ACC112 (cell line): ENCODE data around the gene FOXN3.

Experiments used
- H2AFZ ChIP-seq: fragments of 200-600 bp; sonication (generic); one replicate; pipeline ENCODE4 v1.6.0; 2017; ENCODE audit warnings: antibody characterized with exemption, low read length; ENCODE audit not compliant: unreplicated experiment
- H3K27ac ChIP-seq: fragments of 200-600 bp; sonication (generic); 2 replicates; pipeline ENCODE4 v1.5.1; 2014; ENCODE audit warnings: low read depth, mild to moderate bottlenecking, antibody characterized with exemption, low read length, moderate library complexity
- H3K27me3 ChIP-seq: fragments of 200-600 bp; sonication (generic); 2 replicates; pipeline ENCODE4 v1.6.1; 2014; ENCODE audit warnings: mild to moderate bottlenecking, antibody characterized with exemption, low read length, moderate library complexity, mixed read lengths; ENCODE audit not compliant: insufficient read depth
- H3K36me3 ChIP-seq: fragments of 200-600 bp; sonication (generic); 2 replicates; pipeline ENCODE4 v1.6.1; 2016; ENCODE audit warnings: mild to moderate bottlenecking, antibody characterized with exemption, low read length, moderate library complexity, mixed read lengths; ENCODE audit not compliant: insufficient read depth
- H3K4me1 ChIP-seq: fragments of 200-600 bp; sonication (generic); one replicate; pipeline ENCODE4 v1.6.1; 2016; ENCODE audit warnings: low read length, mixed read lengths; ENCODE audit not compliant: insufficient read depth, unreplicated experiment, control insufficient read depth
- H3K4me3 ChIP-seq: fragments of 200-600 bp; sonication (generic); 2 replicates; pipeline ENCODE4 v1.5.1; 2014; ENCODE audit warnings: mild to moderate bottlenecking, low read depth, low read length
- H3K79me2 ChIP-seq: fragments of 200-600 bp; sonication (generic); one replicate; pipeline ENCODE4 v1.6.0; 2016; ENCODE audit warnings: low read length; ENCODE audit not compliant: control insufficient read depth, unreplicated experiment, insufficient read depth

The FOXN3 gene

GRCh38 chr14:89349171-89350008, 67.6 kb downstream of the FOXN3 start:
- H3K27ac ChIP-seq, result peak overlapping the region; percentile 5; the same call in 1 of the 2 replicates
- H2AFZ ChIP-seq, result no peak overlapping the region
- H3K79me2 ChIP-seq, result no peaks in the 10 kb centered on the region
- H3K4me3 ChIP-seq, result no peak overlapping the region
- peaks cover 15% of the 10 kb centered on the region for H3K36me3 ChIP-seq
- H3K27me3 ChIP-seq, result no peaks in the 10 kb centered on the region
- peaks cover 18% of the 10 kb centered on the region for H3K4me1 ChIP-seq

GRCh38 chr14:89348722-89349121, 68.3 kb downstream of the FOXN3 start:
- H3K4me3 ChIP-seq, result no peak overlapping the region
- H3K4me1 ChIP-seq, result peaks cover 18% of the 10 kb centered on the region
- H3K27ac ChIP-seq, result peak overlapping the region; percentile 5; the same call in 1 of the 2 replicates
- H3K27me3 ChIP-seq, result no peaks in the 10 kb centered on the region
- no peaks in the 10 kb centered on the region for H3K79me2 ChIP-seq
- no peak overlapping the region for H2AFZ ChIP-seq
- H3K36me3 ChIP-seq, result peaks cover 15% of the 10 kb centered on the region

GRCh38 chr14:89347885-89348284, 69.1 kb downstream of the FOXN3 start:
- no peak overlapping the region for H2AFZ ChIP-seq
- peaks cover 15% of the 10 kb centered on the region for H3K36me3 ChIP-seq
- H3K27ac ChIP-seq, result no peak overlapping the region
- no peaks in the 10 kb centered on the region for H3K79me2 ChIP-seq
- peaks cover 18% of the 10 kb centered on the region for H3K4me1 ChIP-seq
- no peak overlapping the region for H3K4me3 ChIP-seq
- no peaks in the 10 kb centered on the region for H3K27me3 ChIP-seq

- no peak overlapping the region for H3K27ac ChIP-seq
- no peak overlapping the region for H2AFZ ChIP-seq
- H3K4me1 ChIP-seq, result peaks cover 15% of the 10 kb centered on the region
- H3K36me3 ChIP-seq, result peaks cover 10% of the 10 kb centered on the region
- no peaks in the 10 kb centered on the region for H3K27me3 ChIP-seq
- H3K79me2 ChIP-seq, result peaks cover 3% of the 10 kb centered on the region
- H3K4me3 ChIP-seq, result no peak overlapping the region
Observed at GRCh38 chr14:89344920-89345254, 72.1 kb downstream of the FOXN3 start.

- peaks cover 4% of the 10 kb centered on the region; the same call in 1 of the 2 replicates for H3K36me3 ChIP-seq
- H3K27ac ChIP-seq, result no peak overlapping the region
- no peaks in the 10 kb centered on the region for H3K27me3 ChIP-seq
- no peak overlapping the region for H2AFZ ChIP-seq
- H3K79me2 ChIP-seq, result peaks cover 3% of the 10 kb centered on the region
- no peak overlapping the region for H3K4me3 ChIP-seq
- H3K4me1 ChIP-seq, result peaks cover 14% of the 10 kb centered on the region
Observed at GRCh38 chr14:89343356-89343755, 73.7 kb downstream of the FOXN3 start.

- Histone ChIP-seq H3K27me3 (no peaks in the 10 kb centered on the region), H2AFZ (no peak overlapping the region), H3K79me2 (peaks cover 3% of the 10 kb centered on the region), H3K4me1 (peaks cover 14% of the 10 kb centered on the region), H3K27ac (no peak overlapping the region), H3K4me3 (no peak overlapping the region), H3K36me3 (peaks cover 4% of the 10 kb centered on the region; the same call in 1 of the 2 replicates)
Observed at GRCh38 chr14:89342049-89342448, 75.0 kb downstream of the FOXN3 start.

- H3K27ac ChIP-seq, result peak overlapping the region; percentile 8; the same call in 1 of the 2 replicates
Observed at GRCh38 chr14:89340200-89341181, 76.5 kb downstream of the FOXN3 start.

GRCh38 chr14:89339579-89339978, 77.5 kb downstream of the FOXN3 start:
- Histone ChIP-seq H3K79me2 (peaks cover 3% of the 10 kb centered on the region), H2AFZ (no peak overlapping the region), H3K4me3 (no peak overlapping the region), H3K27ac (no peak overlapping the region), H3K27me3 (no peaks in the 10 kb centered on the region), H3K36me3 (no peaks in the 10 kb centered on the region), H3K4me1 (peaks cover 14% of the 10 kb centered on the region)

More at GRCh38 chr14:89340200-89341181, 76.5 kb downstream of the FOXN3 start:
- Histone ChIP-seq H3K4me1 (peaks cover 14% of the 10 kb centered on the region), H3K27me3 (no peaks in the 10 kb centered on the region), H3K4me3 (no peak overlapping the region), H3K79me2 (peaks cover 3% of the 10 kb centered on the region), H2AFZ (no peak overlapping the region), H3K36me3 (no peaks in the 10 kb centered on the region)

GRCh38 chr14:89339158-89339557, 77.9 kb downstream of the FOXN3 start:
- no peak overlapping the region for H2AFZ ChIP-seq
- H3K4me3 ChIP-seq, result no peak overlapping the region
- no peaks in the 10 kb centered on the region for H3K36me3 ChIP-seq
- peaks cover 3% of the 10 kb centered on the region for H3K79me2 ChIP-seq
- peaks cover 14% of the 10 kb centered on the region for H3K4me1 ChIP-seq
- H3K27me3 ChIP-seq, result no peaks in the 10 kb centered on the region
- H3K27ac ChIP-seq, result no peak overlapping the region

GRCh38 chr14:89336338-89336737, 80.7 kb downstream of the FOXN3 start:
- H3K27me3 ChIP-seq, result no peaks in the 10 kb centered on the region
- H3K79me2 ChIP-seq, result peaks cover 3% of the 10 kb centered on the region
- H3K4me1 ChIP-seq, result peaks cover 26% of the 10 kb centered on the region
- H3K4me3 ChIP-seq, result no peak overlapping the region
- no peak overlapping the region for H3K27ac ChIP-seq
- H3K36me3 ChIP-seq, result no peaks in the 10 kb centered on the region
- no peak overlapping the region for H2AFZ ChIP-seq
